Liver (tissue), 9 donors: ENCODE results near the gene RPH3AL. TPM values are rescaled to one million over a fixed set of nuclear protein-coding genes. Genes with fewer than 3 reads are reported as not detected.

Experiments used
- DNase-seq: peaks from one replicate; pipeline ENCODE4 v3.0.0-alpha.2; 2017; ENCODE audit warnings: low spot score
- H3K27ac ChIP-seq, 2 donors: one replicate each; pipeline ENCODE4 v1.7.0; 2013; ENCODE audit warnings: inconsistent platforms in 2 of 2, low read length in 2 of 2, control low read depth in 1 of 2, low read depth in 1 of 2, mild to moderate bottlenecking in 1 of 2
- H3K27me3 ChIP-seq, 4 donors: one replicate each; pipeline versions ENCODE4 v1.6.1 to v1.7.0; 2013; ENCODE audit warnings: low read length in 3 of 4, inconsistent platforms in 1 of 4, mild to moderate bottlenecking in 1 of 4, moderate library complexity in 1 of 4; ENCODE audit not compliant: control insufficient read depth in 4 of 4, insufficient read depth in 4 of 4
- H3K36me3 ChIP-seq, 4 donors: one replicate each; pipeline versions ENCODE4 v1.6.1 to v1.7.0; 2013; ENCODE audit warnings: low read length in 3 of 4, mild to moderate bottlenecking in 3 of 4, low read depth in 1 of 4, moderate library complexity in 1 of 4; ENCODE audit not compliant: control insufficient read depth in 4 of 4, insufficient read depth in 3 of 4
- H3K4me1 ChIP-seq, 4 donors: one replicate each; pipeline versions ENCODE4 v1.6.1 to v1.7.0; 2013; ENCODE audit warnings: low read length in 3 of 4, mild to moderate bottlenecking in 3 of 4, moderate library complexity in 1 of 4; ENCODE audit not compliant: control insufficient read depth in 4 of 4, insufficient read depth in 4 of 4
- H3K4me3 ChIP-seq, 3 donors: one replicate each; pipeline versions ENCODE4 v1.6.1 to v1.7.0; 2013; ENCODE audit warnings: low read length in 3 of 3, control low read depth in 1 of 3, low read depth in 1 of 3, mild to moderate bottlenecking in 1 of 3
- H3K9ac ChIP-seq, 2 donors: one replicate each; pipeline ENCODE4 v1.7.0; 2013; ENCODE audit warnings: low read length in 2 of 2, mild to moderate bottlenecking in 2 of 2, moderate library complexity in 2 of 2, control low read depth in 1 of 2, low read depth in 1 of 2
- H3K9me3 ChIP-seq, 4 donors: one replicate each; pipeline versions ENCODE4 v1.6.1 to v1.7.0; 2013; ENCODE audit warnings: low read length in 3 of 4; ENCODE audit not compliant: control insufficient read depth in 4 of 4
- CTCF ChIP-seq: fragments of 150-350 bp; IDR thresholded peaks from 2 replicates; pipeline ENCODE4 v1.5.1; 2017; ENCODE audit warnings: improper control_type of control experiment, low read depth, low read length; ENCODE audit not compliant: missing input control
- EGR1 ChIP-seq, 2 donors: IDR thresholded peaks; 2 replicates each; pipeline ENCODE4 v1.6.1; 2016 to 2018; ENCODE audit warnings: antibody characterized with exemption in 2 of 2, low read depth in 2 of 2
- FOXA1 ChIP-seq: IDR thresholded peaks from 2 replicates; pipeline ENCODE4 v1.6.1; 2016; ENCODE audit warnings: antibody characterized with exemption
- FOXA2 ChIP-seq: IDR thresholded peaks from 2 replicates; pipeline ENCODE4 v1.6.1; 2016; ENCODE audit warnings: antibody characterized with exemption
- HNF4G ChIP-seq: IDR thresholded peaks from 2 replicates; pipeline ENCODE4 v1.6.1; 2016; ENCODE audit warnings: antibody characterized with exemption
- JUND ChIP-seq, 2 donors: IDR thresholded peaks; 2 replicates each; pipeline ENCODE4 v1.6.1; 2016; ENCODE audit warnings: antibody characterized with exemption in 2 of 2
- NR2F2 ChIP-seq: IDR thresholded peaks from 2 replicates; pipeline ENCODE4 v1.6.1; 2016; ENCODE audit warnings: antibody characterized with exemption
- REST ChIP-seq: IDR thresholded peaks from 2 replicates; pipeline ENCODE4 v1.6.1; 2016; ENCODE audit warnings: antibody characterized with exemption, mild to moderate bottlenecking
- RXRA ChIP-seq, 2 donors: IDR thresholded peaks; 2 replicates each; pipeline ENCODE4 v1.6.1; 2017 to 2018; ENCODE audit warnings: antibody characterized with exemption in 2 of 2, mild to moderate bottlenecking in 1 of 2
- SP1 ChIP-seq: IDR thresholded peaks from 2 replicates; pipeline ENCODE4 v1.6.1; 2018; ENCODE audit warnings: antibody characterized with exemption, mild to moderate bottlenecking
- TAF1 ChIP-seq: conservative IDR thresholded peaks from 2 replicates; pipeline ENCODE4 v1.6.1; 2016; ENCODE audit warnings: antibody characterized with exemption, mild to moderate bottlenecking
- YY1 ChIP-seq: IDR thresholded peaks from 2 replicates; pipeline ENCODE4 v1.6.1; 2016; ENCODE audit warnings: antibody characterized with exemption, mild to moderate bottlenecking
- ZBTB33 ChIP-seq: IDR thresholded peaks from 2 replicates; pipeline ENCODE4 v1.6.1; 2016; ENCODE audit warnings: antibody characterized with exemption
- WGBS: extraction: QIAGEN DNeasy Blood & Tissue Kit; methylation state at CpG from one replicate; pipeline ENCODE4 v1.1.7; 2013; 5-methylcytosine and 5-hydroxymethylcytosine counted together
- polyA plus RNA-seq, 2 donors: library from polyadenylated mRNA; stranded (reverse) in 1 of 2; unstranded in 1 of 2; fragments of 200-250 nt in 1 of 2; fragments of >200 nt in 1 of 2; fragmentation: Nextera tagmentation in 1 of 2; extraction: Ambion mirVana in 1 of 2; gene quantifications; one replicate each; pipeline versions ENCODE4 v1.2.1 to v1.2.3, GENCODE V29; 2013 to 2015
- total RNA-seq, 2 donors: library from RNA; depleted of rRNA; stranded (reverse); fragments of >200 nt; gene quantifications; one replicate each; pipeline ENCODE4 v1.2.3, GENCODE V29; 2014
- donor health status: healthy.
- donor health status: healthy.
- donor health status: healthy.
- donor health status: healthy.
- donor health status: healthy.

Gene RPH3AL
- total and polyA plus RNA-seq, 4 donors = 8.5 to 52.5 (median 13.9) TPM

- Histone ChIP-seq H3K4me1 (peaks cover 7 to 14% (median 10%) of the 10 kb centered on the region in 4 donors), H3K27ac (no peak within 1 kb of the TSS), H3K27me3 (no peaks in the 10 kb centered on the region), H3K4me3 (peak within 1 kb of the TSS; percentile 1 to 44 (median 23)), H3K9ac (no peak within 1 kb of the TSS), H3K9me3 (no peaks in the 10 kb centered on the region), H3K36me3 (no peaks in the 10 kb centered on the region)
- DNase-seq = no peak
- WGBS = 6% methylated on average over 120 of the region's 120 CpGs
- TF ChIP-seq NR2F2 = no peak
Measured at GRCh38 chr17:181245-182049, 171.2 kb downstream of the RPH3AL start, which contains the start of gene DOC2B. Gene DOC2B (minus strand): TSS chr17:181650. CDS start chr17:181479, 171 bp downstream.

GRCh38 chr17:180381-181244 lies 172.0 kb downstream of the RPH3AL start:
- H3K9ac ChIP-seq = no peak overlapping the region
- peaks cover 7 to 14% (median 10%) of the 10 kb centered on the region in 4 donors for H3K4me1 ChIP-seq
- no peak for TF ChIP-seq ZBTB33
- TF ChIP-seq CTCF = no peak
- no peak for TF ChIP-seq FOXA1
- TF ChIP-seq YY1 = no peak
- no peak for TF ChIP-seq TAF1
- TF ChIP-seq EGR1 (IDR thresholded peaks at IDR 0.05; ENCODE audit: low read depth in 2 of 2) = no peak
- TF ChIP-seq JUND (IDR thresholded peaks at IDR 0.05) = no peak
- no peak for TF ChIP-seq HNF4G
- TF ChIP-seq RXRA (IDR thresholded peaks at IDR 0.05) = no peak
- no peak for TF ChIP-seq FOXA2
- no peak for TF ChIP-seq REST
- TF ChIP-seq NR2F2 = no peak
- TF ChIP-seq SP1 = no peak
- peak overlapping the region in 1 of 3 donors; percentile 44 for H3K4me3 ChIP-seq
- no peak overlapping the region for H3K27ac ChIP-seq
- no peaks in the 10 kb centered on the region for H3K27me3 ChIP-seq
- H3K36me3 ChIP-seq = no peaks in the 10 kb centered on the region
- no peak for DNase-seq
- no peaks in the 10 kb centered on the region for H3K9me3 ChIP-seq
- WGBS = 4% methylated on average over 112 of the region's 112 CpGs
